Measurements from ENCODE around the gene DCAKD. TPM values are rescaled to one million over a fixed set of nuclear protein-coding genes. Genes with fewer than 3 reads are reported as not detected.

Gene DCAKD
- polyA plus RNA-seq, 4 donors: 4.2 to 22.5 (median 11.4) TPM

DNA sequence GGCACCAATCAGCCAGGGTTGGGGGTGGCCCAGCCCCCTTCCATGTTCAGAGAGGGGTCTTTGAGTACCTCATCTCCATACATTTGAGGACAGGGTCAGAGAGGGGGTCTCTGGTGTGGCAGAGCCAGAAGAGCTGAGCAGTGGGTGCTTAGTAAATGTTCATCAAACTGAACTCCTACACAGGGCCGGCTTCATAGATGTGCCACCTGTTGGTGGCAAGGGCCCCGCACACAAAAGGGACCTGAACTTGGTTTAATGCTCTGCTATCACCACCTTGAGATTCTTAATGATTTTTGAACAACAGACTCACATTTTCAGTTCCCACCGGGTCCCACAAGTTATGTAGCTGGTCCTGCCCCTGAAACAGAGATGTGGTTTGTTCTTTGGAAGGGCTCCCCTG is 74.4 kb downstream of the DCAKD start:
- Histone ChIP-seq H3K4me3 (ENCODE audit: low read depth in 1 of 3, low read length in 3 of 3) (no peak overlapping the region), H3K9me3 (ENCODE audit: control insufficient read depth in 2 of 2, insufficient read depth in 1 of 2, low read depth in 1 of 2, low read length in 1 of 2) (no peaks in the 10 kb centered on the region), H3K36me3 (ENCODE audit: control insufficient read depth in 3 of 3, insufficient read depth in 2 of 3, low read depth in 1 of 3, low read length in 3 of 3) (no peaks in the 10 kb centered on the region), H3K27me3 (ENCODE audit: control insufficient read depth in 3 of 3, insufficient read depth in 3 of 3, low read length in 3 of 3) (peaks cover 4 to 77% (median 4%) of the 10 kb centered on the region in 3 donors), H3K27ac (ENCODE audit: low read depth in 1 of 3, low read length in 2 of 3) (no peak overlapping the region), H3K4me1 (ENCODE audit: control insufficient read depth in 3 of 3, insufficient read depth in 2 of 3, low read depth in 1 of 3, low read length in 2 of 3) (peaks cover 0 to 43% (median 0%) of the 10 kb centered on the region in 3 donors)
- no peak for FAIRE-seq
- no peak for DNase-seq
- WGBS, 3 donors: 59 to 63% (median 61%) methylated on average over 3 of the region's 3 CpGs

DNA sequence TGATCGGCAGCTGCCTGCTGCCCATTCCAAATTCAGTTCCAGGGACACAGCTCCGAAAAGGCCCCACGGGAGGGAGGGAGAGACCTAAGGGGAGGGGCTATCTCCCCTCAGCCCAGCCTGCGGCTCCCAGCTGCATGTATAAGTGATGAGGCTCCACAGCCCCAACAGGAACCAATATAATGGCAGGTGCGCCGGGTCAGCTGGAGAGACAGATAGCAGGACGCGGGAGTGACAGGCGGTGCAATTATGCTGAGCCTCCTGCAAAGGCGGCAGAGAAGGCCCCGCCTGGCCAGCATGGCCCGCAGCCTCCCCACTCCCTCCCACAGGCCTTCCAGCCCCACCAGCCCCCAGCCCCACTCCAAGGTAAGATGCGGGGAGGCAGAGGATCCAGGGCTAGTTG is 75.2 kb downstream of the DCAKD start:
- no peaks in the 10 kb centered on the region for H3K9me3 ChIP-seq (ENCODE audit: control insufficient read depth in 2 of 2, insufficient read depth in 1 of 2, low read depth in 1 of 2, low read length in 1 of 2)
- DNase-seq (no peak), FAIRE-seq (no peak)
- H3K4me1 ChIP-seq (ENCODE audit: control insufficient read depth in 3 of 3, insufficient read depth in 2 of 3, low read depth in 1 of 3, low read length in 2 of 3): peaks cover 0 to 40% (median 0%) of the 10 kb centered on the region in 3 donors
- H3K27ac ChIP-seq (ENCODE audit: low read depth in 1 of 3, low read length in 2 of 3): no peak overlapping the region
- H3K4me3 ChIP-seq (ENCODE audit: low read depth in 1 of 3, low read length in 3 of 3): no peak overlapping the region
- 18 to 50% (median 33%) methylated on average over 12 to 13 of the region's 13 CpGs for WGBS, 3 donors
- H3K36me3 ChIP-seq (ENCODE audit: control insufficient read depth in 3 of 3, insufficient read depth in 2 of 3, low read depth in 1 of 3, low read length in 3 of 3): no peaks in the 10 kb centered on the region
- peaks cover 4 to 82% (median 6%) of the 10 kb centered on the region in 3 donors for H3K27me3 ChIP-seq (ENCODE audit: control insufficient read depth in 3 of 3, insufficient read depth in 3 of 3, low read length in 3 of 3)

Other genes with a start within 250 kb of the DCAKD start
- gene GJC1, start 221.3 kb downstream of the DCAKD start, polyA plus RNA-seq: 1 to 10 TPM in 2 of 4 donors, not detected in 2; 3.2 to 4.7 TPM
- 1 to 10 TPM in 3 of 4 donors, not detected in 1; 1.2 to 6.5 (median 1.5) TPM for gene HIGD1B, start 203.7 kb downstream of the DCAKD start, polyA plus RNA-seq
- gene EFTUD2, start 152.2 kb downstream of the DCAKD start, polyA plus RNA-seq: 10 to 100 TPM; 19.9 to 71.2 (median 33.8) TPM
- gene GFAP, start 136.1 kb downstream of the DCAKD start, polyA plus RNA-seq: 1 to 10 TPM in 1 of 4 donors, under 1 TPM in 2, not detected in 1; 0.32 to 1.3 (median 0.45) TPM
- 1 to 10 TPM in 2 of 4 donors, under 1 TPM in 2; 0.27 to 9.5 (median 3.8) TPM for gene KIF18B, start 103.9 kb downstream of the DCAKD start, polyA plus RNA-seq
- gene C1QL1, start 83.3 kb downstream of the DCAKD start, polyA plus RNA-seq: 1 to 10 TPM in 3 of 4 donors, not detected in 1; 1.3 to 5.4 (median 2.6) TPM
- gene NMT1, start 9.7 kb upstream of the DCAKD start, polyA plus RNA-seq: 100 to 1,000 TPM in 1 of 4 donors, 10 to 100 TPM in 3; 38.9 to 131 (median 72.0) TPM
- gene PLCD3, start 80.9 kb upstream of the DCAKD start, polyA plus RNA-seq: 10 to 100 TPM in 3 of 4 donors, 1 to 10 TPM in 1; 7.8 to 23.1 (median 11.2) TPM
- 100 to 1,000 TPM in 2 of 4 donors, 10 to 100 TPM in 2; 18.1 to 184 (median 93.2) TPM for gene ACBD4, start 84.1 kb upstream of the DCAKD start, polyA plus RNA-seq
- 10 to 100 TPM; 17.5 to 51.7 (median 42.4) TPM for gene HEXIM1, start 96.8 kb upstream of the DCAKD start, polyA plus RNA-seq
- 10 to 100 TPM; 11.2 to 13.3 (median 12.1) TPM for gene HEXIM2, start 110.2 kb upstream of the DCAKD start, polyA plus RNA-seq
- gene FMNL1, start 170.3 kb upstream of the DCAKD start, polyA plus RNA-seq: 10 to 100 TPM in 1 of 4 donors, 1 to 10 TPM in 3; 3.1 to 15.4 (median 6.9) TPM
- gene SPATA32, start 210.5 kb upstream of the DCAKD start, polyA plus RNA-seq: under 1 TPM in 2 of 4 donors, not detected in 2; 0.04 to 0.32 TPM